ENCODE data around the gene EXOSC5. TPM values are rescaled to one million over a fixed set of nuclear protein-coding genes. Genes with fewer than 3 reads are reported as not detected.

The EXOSC5 gene
- total RNA-seq, 2 experiments from 2014 or later: 24.4 to 36.0 TPM

GRCh38 chr19:41366089-41366488 is 31.1 kb downstream of the EXOSC5 start:
- ATAC-seq (no peak), DNase-seq (peak; percentile 52)
- Mint-ChIP-seq H3K36me3 (peaks cover 2% of the 10 kb centered on the region), H3K4me1 (peaks cover 27% of the 10 kb centered on the region), H3K9me3 (ENCODE audit: low read depth) (no peaks in the 10 kb centered on the region), H3K27me3 (no peaks in the 10 kb centered on the region), H3K27ac (peak overlapping the region; percentile 19), H3K4me3 (no peak overlapping the region)
- CTCF ChIA-PET: interaction anchor here (0.7 to 4.7 kb wide), 6 partner anchors 9 to 65 kb away, joined by 3 to 51 read pairs (median 8); partner anchors contain the start of gene TGFB1

GRCh38 chr19:41364524-41365391 is 32.4 kb downstream of the EXOSC5 start:
- H3K36me3 Mint-ChIP-seq: peaks cover 2% of the 10 kb centered on the region
- H3K27ac Mint-ChIP-seq: peak overlapping the region; percentile 95
- no peak for DNase-seq
- H3K9me3 Mint-ChIP-seq (ENCODE audit: low read depth): no peaks in the 10 kb centered on the region
- H3K4me1 Mint-ChIP-seq: peaks cover 27% of the 10 kb centered on the region
- H3K4me3 Mint-ChIP-seq: peak overlapping the region; percentile 90
- ATAC-seq: no peak
- CTCF ChIA-PET: interaction anchor here (1.0 to 4.7 kb wide), 14 partner anchors 8 to 766 kb away, joined by 3 to 51 read pairs (median 4); partner anchors contain the start of genes DMAC2 and TGFB1
- H3K27me3 Mint-ChIP-seq: no peaks in the 10 kb centered on the region

- CTCF ChIA-PET: interaction anchor here (0.7 to 4.7 kb wide), 13 partner anchors 9 to 765 kb away, joined by 3 to 51 read pairs (median 4); partner anchors contain the start of genes DMAC2 and TGFB1
- no peaks in the 10 kb centered on the region for H3K9me3 Mint-ChIP-seq (ENCODE audit: low read depth)
- H3K4me3 Mint-ChIP-seq: peak within 1 kb of the TSS; percentile 90
- peak within 1 kb of the TSS; percentile 95 for H3K27ac Mint-ChIP-seq
- no peaks in the 10 kb centered on the region for H3K27me3 Mint-ChIP-seq
- peak; percentile 95 for ATAC-seq
- peaks cover 2% of the 10 kb centered on the region for H3K36me3 Mint-ChIP-seq
- peak; percentile 99 for DNase-seq
- H3K4me1 Mint-ChIP-seq: peaks cover 27% of the 10 kb centered on the region
These were observed 33.2 kb downstream of the EXOSC5 start, which contains the start of gene B9D2 for GRCh38 chr19:41363753-41364523. Gene B9D2 (minus strand): TSS chr19:41364149. CDS start chr19:41363519, 630 bp downstream.

GRCh38 chr19:41363371-41363752 is 33.8 kb downstream of the EXOSC5 start:
- H3K4me3 Mint-ChIP-seq: peak overlapping the region; percentile 90
- no peaks in the 10 kb centered on the region for H3K27me3 Mint-ChIP-seq
- peaks cover 2% of the 10 kb centered on the region for H3K36me3 Mint-ChIP-seq
- no peaks in the 10 kb centered on the region for H3K9me3 Mint-ChIP-seq (ENCODE audit: low read depth)
- H3K27ac Mint-ChIP-seq: peak overlapping the region; percentile 95
- CTCF ChIA-PET: interaction anchor here (0.7 to 4.7 kb wide), 11 partner anchors 8 to 101 kb away, joined by 3 to 51 read pairs (median 11); partner anchors contain the start of genes DMAC2 and TGFB1
- ATAC-seq (no peak), DNase-seq (peak; percentile 41)
- peaks cover 30% of the 10 kb centered on the region for H3K4me1 Mint-ChIP-seq

- peak overlapping the region; percentile 95 for H3K27ac Mint-ChIP-seq
These were observed 34.9 kb downstream of the EXOSC5 start for GRCh38 chr19:41362143-41362847.

GRCh38 chr19:41359741-41360140 is 37.4 kb downstream of the EXOSC5 start:
- no peak overlapping the region for H3K27ac Mint-ChIP-seq
- CTCF ChIA-PET: no interaction called here
- DNase-seq: no peak
- H3K27me3 Mint-ChIP-seq: no peaks in the 10 kb centered on the region
- H3K9me3 Mint-ChIP-seq (ENCODE audit: low read depth): no peaks in the 10 kb centered on the region
- H3K4me3 Mint-ChIP-seq: no peak overlapping the region
- no peak for ATAC-seq
- peaks cover 4% of the 10 kb centered on the region for H3K36me3 Mint-ChIP-seq
- H3K4me1 Mint-ChIP-seq: peaks cover 52% of the 10 kb centered on the region

More at GRCh38 chr19:41362143-41362847, 34.9 kb downstream of the EXOSC5 start:
- Mint-ChIP-seq H3K9me3 (ENCODE audit: low read depth) (no peaks in the 10 kb centered on the region), H3K36me3 (peaks cover 2% of the 10 kb centered on the region), H3K4me1 (peaks cover 38% of the 10 kb centered on the region), H3K4me3 (no peak overlapping the region), H3K27me3 (no peaks in the 10 kb centered on the region)
- ATAC-seq: no peak
- CTCF ChIA-PET: interaction anchor here (3.1 to 4.7 kb wide), 2 partner anchors 10 to 13 kb away, joined by 11 to 51 read pairs; partner anchors contain the start of gene TGFB1
- no peak for DNase-seq

- CTCF ChIA-PET: interaction anchor here (0.6 to 4.3 kb wide), 8 partner anchors 8 to 505 kb away, joined by 3 to 17 read pairs (median 3); partner anchors contain the start of gene HNRNPUL1
- Mint-ChIP-seq H3K4me3 (no peak overlapping the region), H3K4me1 (peaks cover 45% of the 10 kb centered on the region), H3K36me3 (peaks cover 5% of the 10 kb centered on the region), H3K27me3 (no peaks in the 10 kb centered on the region), H3K27ac (peak overlapping the region; percentile 89), H3K9me3 (ENCODE audit: low read depth) (no peaks in the 10 kb centered on the region)
- DNase-seq (no peak), ATAC-seq (no peak)
These were observed 39.4 kb downstream of the EXOSC5 start for GRCh38 chr19:41357746-41358145.

GRCh38 chr19:41356984-41357739 is 40.0 kb downstream of the EXOSC5 start:
- peaks cover 41% of the 10 kb centered on the region for H3K4me1 Mint-ChIP-seq
- peaks cover 7% of the 10 kb centered on the region for H3K36me3 Mint-ChIP-seq
- DNase-seq (peak; percentile 54), ATAC-seq (no peak)
- peak overlapping the region; percentile 89 for H3K27ac Mint-ChIP-seq
- H3K4me3 Mint-ChIP-seq: peak overlapping the region; percentile 7
- H3K27me3 Mint-ChIP-seq: no peaks in the 10 kb centered on the region
- H3K9me3 Mint-ChIP-seq (ENCODE audit: low read depth): no peaks in the 10 kb centered on the region
- CTCF ChIA-PET: interaction anchor here (0.6 to 4.3 kb wide), 9 partner anchors 8 to 506 kb away, joined by 3 to 17 read pairs (median 3); partner anchors contain the start of genes B3GNT8 and HNRNPUL1

- peak overlapping the region; percentile 76 for H3K27ac Mint-ChIP-seq
- peaks cover 10% of the 10 kb centered on the region for H3K36me3 Mint-ChIP-seq
- no peak for ATAC-seq
- no peaks in the 10 kb centered on the region for H3K27me3 Mint-ChIP-seq
- peaks cover 43% of the 10 kb centered on the region for H3K4me1 Mint-ChIP-seq
- no peak overlapping the region for H3K4me3 Mint-ChIP-seq
- CTCF ChIA-PET: interaction anchor here (1.0 to 4.3 kb wide), 10 partner anchors 8 to 152 kb away, joined by 3 to 17 read pairs (median 6); partner anchors contain the start of genes B9D2 and HNRNPUL1
- DNase-seq: no peak
- H3K9me3 Mint-ChIP-seq (ENCODE audit: low read depth): no peaks in the 10 kb centered on the region
These were observed 41.4 kb downstream of the EXOSC5 start for GRCh38 chr19:41355802-41356201.

- Mint-ChIP-seq H3K27ac (peak overlapping the region; percentile 76), H3K27me3 (no peaks in the 10 kb centered on the region), H3K36me3 (peaks cover 12% of the 10 kb centered on the region), H3K9me3 (ENCODE audit: low read depth) (no peaks in the 10 kb centered on the region), H3K4me1 (peaks cover 45% of the 10 kb centered on the region), H3K4me3 (peak overlapping the region; percentile 9)
- ATAC-seq (no peak), DNase-seq (no peak)
- CTCF ChIA-PET: interaction anchor here (0.9 to 4.3 kb wide), 11 partner anchors 9 to 151 kb away, joined by 3 to 17 read pairs (median 6); partner anchors contain the start of genes B9D2 and HNRNPUL1
These were observed 42.1 kb downstream of the EXOSC5 start for GRCh38 chr19:41355035-41355434.

- Mint-ChIP-seq H3K4me3 (peak overlapping the region; percentile 59), H3K27me3 (no peaks in the 10 kb centered on the region), H3K9me3 (ENCODE audit: low read depth) (no peaks in the 10 kb centered on the region), H3K4me1 (peaks cover 51% of the 10 kb centered on the region), H3K27ac (peak overlapping the region; percentile 88), H3K36me3 (peaks cover 17% of the 10 kb centered on the region)
- CTCF ChIA-PET: interaction anchor here (0.9 to 4.3 kb wide), 9 partner anchors 9 to 151 kb away, joined by 3 to 17 read pairs (median 6); partner anchors contain the start of genes B9D2 and HNRNPUL1
- ATAC-seq (no peak), DNase-seq (peak; percentile 43)
These were observed 42.7 kb downstream of the EXOSC5 start for GRCh38 chr19:41354343-41354953.
